HCT116 (cell line): Measurements from ENCODE around the gene ANTKMT. TPM values are rescaled to one million over a fixed set of nuclear protein-coding genes. Genes with fewer than 3 reads are reported as not detected.

Experiments used
- ATAC-seq: fragments of 200-7000 bp; cut with Tn5 transposase; 2 replicates; pipeline ENCODE4 v1.9.1; 2020; ENCODE audit warnings: mild to moderate bottlenecking, moderate library complexity
- BruUV-seq: library from RNA; stranded (reverse); fragments of 400-500 nt; replicated peaks from 2 replicates; lab custom pipeline; 2021; lab: Mats Ljungman, UMichigan
- CTCF ChIA-PET: fragments of 300-600 bp; sonication (Branson Sonifier 250); formaldehyde crosslinking; loops from one replicate; lab custom pipeline; 2021; ENCODE audit warnings: antibody characterized with exemption; lab: Charles Lee
- POLR2A ChIA-PET: fragments of 300-600, 350-600 bp; sonication (Branson Sonifier 250); formaldehyde crosslinking; loops from one replicate; lab custom pipeline; 2021; ENCODE audit warnings: antibody characterized with exemption; lab: Charles Lee
- RAD21 ChIA-PET, 2 experiments: fragments of 300-600 bp; sonication (Branson Sonifier 250); formaldehyde crosslinking; loops; one replicate each; lab custom pipeline; 2023; ENCODE audit warnings: low total read pairs in 2 of 2; ENCODE audit not compliant: uncharacterized antibody in 2 of 2, unreplicated experiment in 2 of 2, low non-redundant PET in 1 of 2; lab: Charles Lee
- DNase-seq: peaks from one replicate; pipeline ENCODE4 v3.0.0-alpha.2; 2010; ENCODE audit warnings: low read depth, low spot score
- H2AFZ ChIP-seq: fragments of 200-600 bp; shearing (Covaris generic), sonication (generic); 2 replicates; pipeline ENCODE4 v1.6.1; 2017; ENCODE audit warnings: low read depth, mixed run types, mixed read lengths, antibody characterized with exemption, low read length; ENCODE audit not compliant: poor library complexity, severe bottlenecking
- H3K27ac ChIP-seq: 2 replicates; pipeline ENCODE4 v1.5.1; 2012; ENCODE audit warnings: low read depth, low read length
- H3K27me3 ChIP-seq: fragments of 200-600 bp; sonication (generic); 2 replicates; pipeline ENCODE4 v1.6.1; 2016; ENCODE audit warnings: mixed run types, low read length, mixed read lengths; ENCODE audit not compliant: insufficient read depth
- H3K36me3 ChIP-seq, 2 experiments: fragments of 200-500 bp in 1 of 2; fragments of 200-600 bp in 1 of 2; sonication (Bioruptor generic) in 1 of 2; sonication (generic) in 1 of 2; 2 replicates each; pipeline versions ENCODE4 v1.5.1 to v1.6.1; 2014 to 2016; ENCODE audit warnings: low read length in 2 of 2, inconsistent platforms in 1 of 2, mixed read lengths in 1 of 2, mixed run types in 1 of 2; ENCODE audit not compliant: insufficient read depth in 2 of 2, control insufficient read depth in 1 of 2
- H3K4me1 ChIP-seq, 2 experiments: fragments of 200-600 bp in 1 of 2; sonication (generic) in 1 of 2; 2 replicates each; pipeline versions ENCODE4 v1.5.1 to v1.6.1; 2012 to 2017; ENCODE audit warnings: low read length in 2 of 2, inconsistent platforms in 1 of 2, mild to moderate bottlenecking in 1 of 2, mixed read lengths in 1 of 2, mixed run types in 1 of 2, moderate library complexity in 1 of 2; ENCODE audit not compliant: insufficient read depth in 2 of 2, control insufficient read depth in 1 of 2
- H3K4me2 ChIP-seq: fragments of 200-600 bp; sonication (generic); 2 replicates; pipeline ENCODE4 v1.6.1; 2017; ENCODE audit warnings: mixed run types, low read length, mixed read lengths
- H3K4me3 ChIP-seq, 2 experiments: fragments of 200-600 bp in 1 of 2; sonication (generic) in 1 of 2; replicated peaks in 1 of 2; 2 replicates each; pipeline ENCODE4 v1.5.1; 2011 to 2016; ENCODE audit warnings: low read length in 2 of 2, control low read depth in 1 of 2, low read depth in 1 of 2, mild to moderate bottlenecking in 1 of 2, mixed read lengths in 1 of 2, mixed run types in 1 of 2
- H3K79me2 ChIP-seq: fragments of 200-600 bp; sonication (generic); 2 replicates; pipeline ENCODE4 v1.6.1; 2017; ENCODE audit warnings: mild to moderate bottlenecking, mixed run types, low read length, moderate library complexity, mixed read lengths; ENCODE audit not compliant: insufficient read depth
- H3K9ac ChIP-seq: fragments of 200-600 bp; sonication (generic); 2 replicates; pipeline ENCODE4 v1.6.1; 2016; ENCODE audit warnings: low read length, mixed read lengths
- H3K9me2 ChIP-seq: fragments of 200-600 bp; sonication (generic), shearing (Covaris generic); 2 replicates; pipeline ENCODE4 v1.6.1; 2017; ENCODE audit warnings: mixed run types, mild to moderate bottlenecking, moderate library complexity; ENCODE audit not compliant: insufficient read depth
- H3K9me3 ChIP-seq, 2 experiments: fragments of 200-500 bp in 1 of 2; fragments of 200-600 bp in 1 of 2; sonication (Bioruptor generic) in 1 of 2; sonication (generic) in 1 of 2; 2 replicates each; pipeline ENCODE4 v1.6.1; 2014 to 2017; ENCODE audit warnings: low read length in 2 of 2, mixed read lengths in 2 of 2, inconsistent platforms in 1 of 2, low read depth in 1 of 2, mild to moderate bottlenecking in 1 of 2, mixed run types in 1 of 2, moderate library complexity in 1 of 2; ENCODE audit not compliant: control insufficient read depth in 1 of 2, insufficient read depth in 1 of 2
- H4K20me1 ChIP-seq: fragments of 200-600 bp; sonication (generic), shearing (Covaris generic); 2 replicates; pipeline ENCODE4 v1.6.1; 2017; ENCODE audit warnings: mixed run types, mild to moderate bottlenecking, moderate library complexity; ENCODE audit not compliant: insufficient read depth
- CBX3 ChIP-seq: IDR thresholded peaks from 2 replicates; pipeline ENCODE4 v1.6.1; 2012; ENCODE audit warnings: low read depth
- EGR1 ChIP-seq: IDR thresholded peaks from 2 replicates; pipeline ENCODE4 v1.6.1; 2012; ENCODE audit warnings: low read depth
- EZH2 ChIP-seq: fragments of 200-600 bp; sonication (generic); IDR thresholded peaks from 2 replicates; pipeline ENCODE4 v1.6.1; 2017; ENCODE audit warnings: antibody characterized with exemption, mixed run types
- FOSL1 ChIP-seq: IDR thresholded peaks from 2 replicates; pipeline ENCODE4 v1.6.1; 2012; ENCODE audit warnings: low read depth
- JUND ChIP-seq: IDR thresholded peaks from 2 replicates; pipeline ENCODE4 v1.6.1; 2012
- SIN3A ChIP-seq: IDR thresholded peaks from 2 replicates; pipeline ENCODE4 v1.6.1; 2012; ENCODE audit warnings: low read depth
- SP1 ChIP-seq: IDR thresholded peaks from 2 replicates; pipeline ENCODE4 v1.6.1; 2012; ENCODE audit warnings: low read depth
- SRF ChIP-seq: IDR thresholded peaks from 2 replicates; pipeline ENCODE4 v1.6.1; 2012; ENCODE audit warnings: low read depth
- TCF7L2 ChIP-seq: IDR thresholded peaks from 2 replicates; pipeline ENCODE4 v1.7.0; 2011; ENCODE audit warnings: borderline replicate concordance, inconsistent platforms; ENCODE audit not compliant: insufficient read depth, insufficient read length; ENCODE audit errors: extremely low read depth
- ZFX ChIP-seq: fragments of 450-650 bp; IDR thresholded peaks from 2 replicates; pipeline ENCODE4 v1.6.1; 2017
- ZNF274 ChIP-seq: fragments of 200-500 bp; sonication (Bioruptor generic); IDR thresholded peaks from 2 replicates; pipeline ENCODE4 v1.6.1; 2014; ENCODE audit warnings: mild to moderate bottlenecking, low read depth, low read length, inconsistent platforms
- intact Hi-C: fragments of 100-400 bp; cut with micrococcal nuclease; formaldehyde crosslinking; loops from 2 replicates; pipeline ENCODE4 v1.10.0; 2022
- total RNA-seq: library from RNA; stranded (reverse); gene quantifications from one replicate; pipeline ENCODE4 v1.2.1, GENCODE V29; 2021; ENCODE audit not compliant: unreplicated experiment
- TF ChIP-seq, protein P1 (sequence below): IDR thresholded peaks from 2 replicates; pipeline ENCODE4 v1.6.1; 2012
- TF ChIP-seq, protein P2 (sequence below): IDR thresholded peaks from 2 replicates; pipeline ENCODE4 v1.6.1; 2011; ENCODE audit warnings: mild to moderate bottlenecking, low read length, moderate library complexity; ENCODE audit not compliant: insufficient replicate concordance; ENCODE audit errors: extremely low read depth
- TF ChIP-seq, protein P3 (sequence below), 3 experiments: fragments of 200-600 bp in 1 of 3; sonication (generic) in 1 of 3; IDR thresholded peaks in 2 of 3; conservative IDR thresholded peaks in 1 of 3; 2 replicates each; pipeline ENCODE4 v1.5.1; 2012 to 2017; ENCODE audit warnings: low read depth in 2 of 3, low read length in 2 of 3, antibody characterized with exemption in 1 of 3, borderline replicate concordance in 1 of 3, control low read depth in 1 of 3, mild to moderate bottlenecking in 1 of 3, mixed read lengths in 1 of 3, mixed run types in 1 of 3, moderate library complexity in 1 of 3; ENCODE audit not compliant: insufficient read depth in 1 of 3
- TF ChIP-seq, protein P4 (sequence below): IDR thresholded peaks from 2 replicates; pipeline ENCODE4 v1.6.1; 2012

Gene ANTKMT
- total RNA-seq, 1 experiment from 2014 or later: 65.4 TPM

DNA sequence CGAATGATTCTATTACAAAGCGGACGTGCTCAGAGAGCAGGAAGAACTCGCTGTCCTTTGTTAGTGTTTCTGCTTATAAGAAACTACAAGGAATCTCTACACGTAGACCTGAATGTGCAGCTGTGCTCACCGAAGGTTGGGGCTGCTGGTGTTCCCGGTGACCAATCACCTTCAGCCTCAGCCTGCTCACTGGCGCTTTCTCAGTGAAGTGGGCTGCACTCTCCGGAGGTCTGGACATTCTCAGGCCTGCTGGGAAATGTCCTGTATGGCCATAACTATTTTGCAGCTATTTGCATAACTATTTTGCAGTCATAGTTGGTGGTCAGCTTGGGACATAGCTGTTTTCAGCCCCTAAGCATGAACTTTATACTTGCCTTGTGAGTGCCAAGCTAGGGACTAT lies 29.5 kb downstream of the ANTKMT start:
- Histone ChIP-seq H3K4me2 (no peak overlapping the region), H3K79me2 (no peaks in the 10 kb centered on the region), H3K9ac (no peak overlapping the region), H3K9me2 (no peaks in the 10 kb centered on the region), H3K4me1 (peaks cover 5 to 20% of the 10 kb centered on the region in 2 experiments), H3K36me3 (no peaks in the 10 kb centered on the region), H4K20me1 (no peaks in the 10 kb centered on the region), H3K27ac (no peak overlapping the region), H3K9me3 (no peaks in the 10 kb centered on the region), H3K27me3 (no peaks in the 10 kb centered on the region), H3K4me3 (no peak overlapping the region), H2AFZ (no peak overlapping the region)
- CTCF ChIA-PET: interaction anchor here (1.3 to 1.5 kb wide), 2 partner anchors 10 to 30 kb away, joined by 7 to 8 read pairs; partner anchors contain the start of gene CIAO3
- ATAC-seq: no peak
- RAD21 ChIA-PET: no interaction called here
- POLR2A ChIA-PET: interaction anchor here (1.1 kb wide), 1 partner anchor 10 kb away, joined by 6 read pairs; the partner anchor contains the start of gene MSLN
- BruUV-seq: no TSS peak
- TF ChIP-seq, protein P1, sequence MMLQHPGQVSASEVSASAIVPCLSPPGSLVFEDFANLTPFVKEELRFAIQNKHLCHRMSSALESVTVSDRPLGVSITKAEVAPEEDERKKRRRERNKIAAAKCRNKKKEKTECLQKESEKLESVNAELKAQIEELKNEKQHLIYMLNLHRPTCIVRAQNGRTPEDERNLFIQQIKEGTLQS: no peak
- DNase-seq: no peak
- intact Hi-C loops: no loop called here

DNA sequence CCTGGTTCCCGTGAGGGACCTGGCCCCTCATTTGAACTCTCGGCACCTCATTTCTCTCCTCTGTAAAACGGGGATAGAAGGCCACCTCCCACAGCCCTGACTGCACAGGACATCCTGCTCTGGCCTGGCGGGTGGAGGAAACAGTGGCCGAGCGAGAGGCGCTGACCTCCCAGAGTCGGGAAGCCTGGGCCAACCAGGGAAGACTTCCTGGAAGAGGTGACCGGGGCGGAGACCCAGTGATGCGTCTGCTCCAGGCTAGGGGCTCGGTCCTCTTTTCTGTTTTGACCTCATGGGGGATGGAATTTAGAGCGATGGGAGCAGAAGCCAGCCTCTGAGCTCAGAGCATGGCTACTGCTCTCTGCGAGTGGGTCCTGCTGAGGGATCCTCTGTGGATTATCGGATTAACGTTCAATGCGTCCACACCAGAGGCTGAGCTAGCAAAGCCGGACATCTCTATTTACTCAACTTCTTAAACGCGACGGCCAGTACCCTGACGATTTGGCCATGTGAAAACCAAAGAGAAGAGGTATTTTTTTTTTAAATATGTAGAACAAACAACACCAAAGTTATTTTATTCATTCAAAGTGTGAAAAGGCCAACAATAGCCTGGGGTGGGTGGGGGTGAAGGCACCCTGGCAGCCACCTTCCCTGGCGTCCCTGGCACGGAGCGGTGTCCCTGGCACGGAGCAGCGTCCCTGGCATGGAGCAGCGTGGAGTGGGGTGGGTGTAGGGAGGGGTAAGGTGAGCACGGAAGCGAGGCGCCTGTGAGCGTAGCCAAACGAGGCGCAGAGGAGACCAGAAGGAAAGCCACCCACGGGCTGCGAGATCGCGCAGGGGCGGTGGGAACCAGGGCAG lies 30.4 kb downstream of the ANTKMT start:
- Histone ChIP-seq H3K27ac (no peak overlapping the region), H3K4me2 (no peak overlapping the region), H3K9me2 (no peaks in the 10 kb centered on the region), H4K20me1 (no peaks in the 10 kb centered on the region), H3K4me3 (no peak overlapping the region), H2AFZ (no peak overlapping the region), H3K9ac (no peak overlapping the region), H3K79me2 (no peaks in the 10 kb centered on the region), H3K9me3 (peaks cover 0 to 2% of the 10 kb centered on the region in 2 experiments; a peak in 1 of 4 replicates), H3K27me3 (no peaks in the 10 kb centered on the region), H3K36me3 (no peaks in the 10 kb centered on the region), H3K4me1 (peaks cover 5 to 14% of the 10 kb centered on the region in 2 experiments)
- intact Hi-C loops: no loop called here
- no peak for DNase-seq
- RAD21 ChIA-PET: no interaction called here
- CTCF ChIA-PET: interaction anchor here (1.3 kb wide), 1 partner anchor 10 kb away, joined by 7 read pairs; the partner anchor contains the start of gene CIAO3
- ATAC-seq: no peak
- no TSS peak for BruUV-seq
- POLR2A ChIA-PET: no interaction called here
- TF ChIP-seq ZFX (no peak), SRF (no peak), CBX3 (no peak), FOSL1 (no peak), EGR1 (no peak), ZNF274 (no peak), EZH2 (no peak), TCF7L2 (no peak), SIN3A (no peak), JUND (no peak), SP1 (no peak)
- TF ChIP-seq, protein P2, sequence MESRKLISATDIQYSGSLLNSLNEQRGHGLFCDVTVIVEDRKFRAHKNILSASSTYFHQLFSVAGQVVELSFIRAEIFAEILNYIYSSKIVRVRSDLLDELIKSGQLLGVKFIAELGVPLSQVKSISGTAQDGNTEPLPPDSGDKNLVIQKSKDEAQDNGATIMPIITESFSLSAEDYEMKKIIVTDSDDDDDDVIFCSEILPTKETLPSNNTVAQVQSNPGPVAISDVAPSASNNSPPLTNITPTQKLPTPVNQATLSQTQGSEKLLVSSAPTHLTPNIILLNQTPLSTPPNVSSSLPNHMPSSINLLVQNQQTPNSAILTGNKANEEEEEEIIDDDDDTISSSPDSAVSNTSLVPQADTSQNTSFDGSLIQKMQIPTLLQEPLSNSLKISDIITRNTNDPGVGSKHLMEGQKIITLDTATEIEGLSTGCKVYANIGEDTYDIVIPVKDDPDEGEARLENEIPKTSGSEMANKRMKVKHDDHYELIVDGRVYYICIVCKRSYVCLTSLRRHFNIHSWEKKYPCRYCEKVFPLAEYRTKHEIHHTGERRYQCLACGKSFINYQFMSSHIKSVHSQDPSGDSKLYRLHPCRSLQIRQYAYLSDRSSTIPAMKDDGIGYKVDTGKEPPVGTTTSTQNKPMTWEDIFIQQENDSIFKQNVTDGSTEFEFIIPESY: no peak
- TF ChIP-seq, protein P3, sequence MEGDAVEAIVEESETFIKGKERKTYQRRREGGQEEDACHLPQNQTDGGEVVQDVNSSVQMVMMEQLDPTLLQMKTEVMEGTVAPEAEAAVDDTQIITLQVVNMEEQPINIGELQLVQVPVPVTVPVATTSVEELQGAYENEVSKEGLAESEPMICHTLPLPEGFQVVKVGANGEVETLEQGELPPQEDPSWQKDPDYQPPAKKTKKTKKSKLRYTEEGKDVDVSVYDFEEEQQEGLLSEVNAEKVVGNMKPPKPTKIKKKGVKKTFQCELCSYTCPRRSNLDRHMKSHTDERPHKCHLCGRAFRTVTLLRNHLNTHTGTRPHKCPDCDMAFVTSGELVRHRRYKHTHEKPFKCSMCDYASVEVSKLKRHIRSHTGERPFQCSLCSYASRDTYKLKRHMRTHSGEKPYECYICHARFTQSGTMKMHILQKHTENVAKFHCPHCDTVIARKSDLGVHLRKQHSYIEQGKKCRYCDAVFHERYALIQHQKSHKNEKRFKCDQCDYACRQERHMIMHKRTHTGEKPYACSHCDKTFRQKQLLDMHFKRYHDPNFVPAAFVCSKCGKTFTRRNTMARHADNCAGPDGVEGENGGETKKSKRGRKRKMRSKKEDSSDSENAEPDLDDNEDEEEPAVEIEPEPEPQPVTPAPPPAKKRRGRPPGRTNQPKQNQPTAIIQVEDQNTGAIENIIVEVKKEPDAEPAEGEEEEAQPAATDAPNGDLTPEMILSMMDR (IDR thresholded peaks at IDR 0.05 in 2 of 3, conservative IDR thresholded peaks at IDR 0.05 in 1 of 3; ENCODE audit: borderline replicate concordance in 1 of 3, insufficient read depth in 1 of 3, low read depth in 2 of 3, low read length in 2 of 3): no peak
- TF ChIP-seq, protein P4, sequence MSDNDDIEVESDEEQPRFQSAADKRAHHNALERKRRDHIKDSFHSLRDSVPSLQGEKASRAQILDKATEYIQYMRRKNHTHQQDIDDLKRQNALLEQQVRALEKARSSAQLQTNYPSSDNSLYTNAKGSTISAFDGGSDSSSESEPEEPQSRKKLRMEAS: no peak
